ENCODE data around the gene SLC7A4. TPM values are rescaled to one million over a fixed set of nuclear protein-coding genes. Genes with fewer than 3 reads are reported as not detected.
"Not testable (repeated sequence)": the region's sequence is repeated elsewhere in the genome, so short reads cannot be mapped to it uniquely, and the experiment has no call there.

The SLC7A4 gene
- total RNA-seq, 2 experiments from 2014 or later = not detected

DNA sequence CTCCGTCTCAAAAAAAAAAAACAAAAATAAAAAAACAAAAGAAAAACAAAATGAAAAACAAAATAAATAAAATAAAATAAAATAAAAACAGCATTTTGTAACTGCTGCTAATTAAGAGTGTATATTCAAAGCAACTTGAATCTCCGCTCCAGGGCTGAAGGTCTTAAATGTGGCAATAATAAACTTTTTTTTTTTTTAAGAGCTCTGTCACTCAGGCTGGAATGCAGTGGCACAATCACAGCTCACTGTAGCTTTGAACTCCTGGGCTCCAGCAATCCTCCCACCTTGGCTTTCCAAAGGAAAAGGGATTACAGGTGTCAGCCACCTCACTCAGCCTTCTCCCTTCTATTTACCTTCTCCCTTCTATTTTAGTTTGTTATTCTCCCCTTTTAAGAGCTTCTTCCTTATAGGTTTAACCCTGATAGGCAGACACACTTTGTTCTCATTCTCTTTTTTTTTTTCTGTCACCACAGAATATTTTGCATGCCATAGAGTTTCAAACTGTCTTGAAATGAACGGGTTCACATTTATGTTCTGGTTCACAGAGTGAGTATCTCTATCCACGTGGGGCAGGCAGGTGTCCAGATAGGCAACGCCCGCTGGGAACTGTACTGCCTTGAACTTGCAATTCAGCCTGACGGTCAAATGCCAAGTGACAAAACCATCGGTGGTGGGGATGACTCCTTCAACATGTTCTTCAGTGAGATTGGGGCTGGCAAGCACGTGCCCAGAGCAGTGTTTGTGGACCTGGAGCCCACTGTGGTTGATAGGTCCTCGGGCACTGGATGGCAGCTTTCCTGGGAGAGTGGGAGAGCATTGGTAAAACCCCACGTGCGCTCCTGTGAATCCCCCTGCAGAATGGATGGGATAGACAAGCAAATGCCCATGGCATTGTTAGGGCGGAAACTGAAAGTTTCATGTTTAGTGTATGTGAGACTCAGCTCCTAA, 32.8 kb upstream of the SLC7A4 start:
- Histone ChIP-seq H3K36me3 (ENCODE audit: insufficient read depth, low read length) (no peaks in the 10 kb centered on the region), H3K4me1 (ENCODE audit: insufficient read depth, low read length, poor library complexity, severe bottlenecking) (no peaks in the 10 kb centered on the region), H3K9me3 (ENCODE audit: low read length) (no peaks in the 10 kb centered on the region), H3K27ac (ENCODE audit: low read depth, low read length, poor library complexity, severe bottlenecking) (no peak overlapping the region), H3K4me2 (ENCODE audit: low read length) (no peak overlapping the region), H2AFZ (ENCODE audit: low read length) (no peak overlapping the region), H3K4me3 (ENCODE audit: low read depth, low read length, poor library complexity, severe bottlenecking) (no peak overlapping the region), H4K20me1 (ENCODE audit: insufficient read depth, low read length) (no peaks in the 10 kb centered on the region), H3K79me2 (ENCODE audit: insufficient read depth, low read depth, low read length) (no peaks in the 10 kb centered on the region), H3K9me2 (ENCODE audit: insufficient read depth, low read length) (no peaks in the 10 kb centered on the region)
- CTCF ChIA-PET (ENCODE audit: unreplicated experiment) = no interaction called here
- DNase-seq (ENCODE audit: low spot score) = no peak
- intact Hi-C loops (cut with micrococcal nuclease; ENCODE audit: unreplicated experiment) = no loop called here
- no TSS peak for BruUV-seq (replicated peaks)
- POLR2A ChIA-PET = interaction anchor here (0.6 to 0.8 kb wide), 2 partner anchors 19 to 29 kb away, joined by 3 read pairs; no protein-coding TSS in a partner anchor
- TF ChIP-seq, protein P1, sequence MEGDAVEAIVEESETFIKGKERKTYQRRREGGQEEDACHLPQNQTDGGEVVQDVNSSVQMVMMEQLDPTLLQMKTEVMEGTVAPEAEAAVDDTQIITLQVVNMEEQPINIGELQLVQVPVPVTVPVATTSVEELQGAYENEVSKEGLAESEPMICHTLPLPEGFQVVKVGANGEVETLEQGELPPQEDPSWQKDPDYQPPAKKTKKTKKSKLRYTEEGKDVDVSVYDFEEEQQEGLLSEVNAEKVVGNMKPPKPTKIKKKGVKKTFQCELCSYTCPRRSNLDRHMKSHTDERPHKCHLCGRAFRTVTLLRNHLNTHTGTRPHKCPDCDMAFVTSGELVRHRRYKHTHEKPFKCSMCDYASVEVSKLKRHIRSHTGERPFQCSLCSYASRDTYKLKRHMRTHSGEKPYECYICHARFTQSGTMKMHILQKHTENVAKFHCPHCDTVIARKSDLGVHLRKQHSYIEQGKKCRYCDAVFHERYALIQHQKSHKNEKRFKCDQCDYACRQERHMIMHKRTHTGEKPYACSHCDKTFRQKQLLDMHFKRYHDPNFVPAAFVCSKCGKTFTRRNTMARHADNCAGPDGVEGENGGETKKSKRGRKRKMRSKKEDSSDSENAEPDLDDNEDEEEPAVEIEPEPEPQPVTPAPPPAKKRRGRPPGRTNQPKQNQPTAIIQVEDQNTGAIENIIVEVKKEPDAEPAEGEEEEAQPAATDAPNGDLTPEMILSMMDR (conservative IDR thresholded peaks at IDR 0.05; ENCODE audit: low read length) = no peak
- no peak for TF ChIP-seq EZH2phosphoT487 (IDR thresholded peaks at IDR 0.05; ENCODE audit: borderline replicate concordance, low read depth, low read length)

DNA sequence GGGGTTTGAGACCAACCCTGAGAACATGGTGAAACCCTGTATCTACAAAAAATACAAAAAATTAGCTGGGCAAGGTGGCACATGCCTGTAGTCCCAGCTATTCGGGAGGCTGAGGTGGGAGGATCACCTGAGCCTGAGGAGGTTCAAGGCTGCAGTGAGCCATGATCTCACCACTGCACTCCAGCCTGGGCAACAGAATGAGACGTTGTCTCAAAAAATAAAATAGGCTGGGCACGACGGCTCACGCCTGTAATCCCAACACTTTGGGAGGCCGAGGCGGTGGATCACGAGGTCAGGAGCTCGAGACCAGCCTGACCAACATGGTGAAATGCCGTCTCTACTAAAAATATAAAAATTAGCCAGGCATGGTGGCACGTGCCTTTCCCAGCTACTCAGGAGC, 32.1 kb upstream of the SLC7A4 start:
- H3K9me3 ChIP-seq (ENCODE audit: low read length); H3K4me3 ChIP-seq (ENCODE audit: low read depth, low read length, poor library complexity, severe bottlenecking); H3K36me3 ChIP-seq (ENCODE audit: insufficient read depth, low read length); H2AFZ ChIP-seq (ENCODE audit: low read length); CTCF ChIA-PET (ENCODE audit: unreplicated experiment); H3K27ac ChIP-seq (ENCODE audit: low read depth, low read length, poor library complexity, severe bottlenecking); H3K79me2 ChIP-seq (ENCODE audit: insufficient read depth, low read depth, low read length); intact Hi-C loops (cut with micrococcal nuclease; ENCODE audit: unreplicated experiment); DNase-seq (ENCODE audit: low spot score); BruUV-seq (replicated peaks); H3K4me2 ChIP-seq (ENCODE audit: low read length); H4K20me1 ChIP-seq (ENCODE audit: insufficient read depth, low read length); H3K9me2 ChIP-seq (ENCODE audit: insufficient read depth, low read length); H3K4me1 ChIP-seq (ENCODE audit: insufficient read depth, low read length, poor library complexity, severe bottlenecking): not testable (repeated sequence)
- POLR2A ChIA-PET = interaction anchor here (0.6 kb wide), 1 partner anchor 24 kb away, joined by 3 read pairs; no protein-coding TSS in a partner anchor

DNA sequence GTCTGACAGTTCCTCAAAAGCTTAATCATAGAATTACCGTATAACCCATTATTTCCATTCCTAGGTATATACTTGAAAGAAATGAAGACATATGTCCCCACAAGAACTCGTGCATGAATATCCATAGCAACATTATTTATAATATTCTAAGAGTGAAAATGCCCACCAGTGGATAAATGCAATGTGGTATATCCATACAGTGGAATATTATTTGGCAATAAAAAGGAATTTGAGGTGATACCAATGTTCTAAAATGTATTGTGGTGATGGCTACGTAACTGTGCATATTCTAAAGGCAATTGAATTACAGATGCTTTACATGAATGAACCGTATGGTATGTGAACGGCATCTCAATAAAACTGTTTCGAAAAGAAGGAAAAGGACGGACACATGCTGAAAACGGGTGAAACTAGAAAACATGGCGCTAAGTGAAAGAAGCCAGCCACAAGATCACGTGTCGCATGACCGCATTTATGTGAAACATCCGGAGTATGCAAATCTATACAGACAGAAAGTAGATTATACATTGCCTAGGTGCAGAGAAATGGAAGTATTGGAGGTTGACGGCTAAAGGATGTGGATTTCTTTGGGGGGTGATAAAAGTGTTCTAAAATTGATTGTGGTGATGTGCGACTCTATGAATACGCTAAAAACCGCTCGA, 29.4 kb upstream of the SLC7A4 start:
- H3K36me3 ChIP-seq (ENCODE audit: insufficient read depth, low read length); H3K27ac ChIP-seq (ENCODE audit: low read depth, low read length, poor library complexity, severe bottlenecking); H3K79me2 ChIP-seq (ENCODE audit: insufficient read depth, low read depth, low read length); DNase-seq (ENCODE audit: low spot score); BruUV-seq (replicated peaks); H3K4me2 ChIP-seq (ENCODE audit: low read length); H3K4me1 ChIP-seq (ENCODE audit: insufficient read depth, low read length, poor library complexity, severe bottlenecking); POLR2A ChIA-PET; intact Hi-C loops (cut with micrococcal nuclease; ENCODE audit: unreplicated experiment); H3K9me3 ChIP-seq (ENCODE audit: low read length); CTCF ChIA-PET (ENCODE audit: unreplicated experiment); H3K9me2 ChIP-seq (ENCODE audit: insufficient read depth, low read length); H3K4me3 ChIP-seq (ENCODE audit: low read depth, low read length, poor library complexity, severe bottlenecking); H2AFZ ChIP-seq (ENCODE audit: low read length); H4K20me1 ChIP-seq (ENCODE audit: insufficient read depth, low read length): not testable (repeated sequence)

DNA sequence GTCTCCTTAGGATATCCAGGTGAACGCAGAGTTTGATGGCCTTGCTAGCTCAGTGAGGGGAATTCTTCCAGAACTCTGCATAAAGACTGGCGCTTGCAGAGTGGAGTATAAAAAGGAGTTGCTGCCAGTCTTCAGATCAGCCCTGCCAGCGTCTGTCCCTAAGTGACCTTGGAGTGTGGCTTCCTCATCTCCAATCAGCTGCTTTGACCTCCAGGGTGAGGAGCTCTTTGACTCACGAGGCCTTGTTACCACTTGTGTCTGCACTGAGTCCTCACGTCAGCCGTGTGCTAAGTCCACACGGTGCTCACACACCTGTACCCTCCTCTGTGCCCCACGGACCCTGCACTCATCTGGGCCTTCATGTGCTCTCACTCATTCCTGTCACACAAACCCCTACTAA, 28.0 kb upstream of the SLC7A4 start:
- BruUV-seq (replicated peaks); H3K36me3 ChIP-seq (ENCODE audit: insufficient read depth, low read length); H3K4me2 ChIP-seq (ENCODE audit: low read length); H3K27ac ChIP-seq (ENCODE audit: low read depth, low read length, poor library complexity, severe bottlenecking); H3K79me2 ChIP-seq (ENCODE audit: insufficient read depth, low read depth, low read length); H3K4me1 ChIP-seq (ENCODE audit: insufficient read depth, low read length, poor library complexity, severe bottlenecking); H3K4me3 ChIP-seq (ENCODE audit: low read depth, low read length, poor library complexity, severe bottlenecking); H3K9me3 ChIP-seq (ENCODE audit: low read length); H2AFZ ChIP-seq (ENCODE audit: low read length); H4K20me1 ChIP-seq (ENCODE audit: insufficient read depth, low read length); CTCF ChIA-PET (ENCODE audit: unreplicated experiment); DNase-seq (ENCODE audit: low spot score); H3K9me2 ChIP-seq (ENCODE audit: insufficient read depth, low read length); intact Hi-C loops (cut with micrococcal nuclease; ENCODE audit: unreplicated experiment); POLR2A ChIA-PET: not testable (repeated sequence)

Data from OCI-LY7 (cell line).